Measurements from ENCODE around the gene MGMT.

The MGMT gene

DNA sequence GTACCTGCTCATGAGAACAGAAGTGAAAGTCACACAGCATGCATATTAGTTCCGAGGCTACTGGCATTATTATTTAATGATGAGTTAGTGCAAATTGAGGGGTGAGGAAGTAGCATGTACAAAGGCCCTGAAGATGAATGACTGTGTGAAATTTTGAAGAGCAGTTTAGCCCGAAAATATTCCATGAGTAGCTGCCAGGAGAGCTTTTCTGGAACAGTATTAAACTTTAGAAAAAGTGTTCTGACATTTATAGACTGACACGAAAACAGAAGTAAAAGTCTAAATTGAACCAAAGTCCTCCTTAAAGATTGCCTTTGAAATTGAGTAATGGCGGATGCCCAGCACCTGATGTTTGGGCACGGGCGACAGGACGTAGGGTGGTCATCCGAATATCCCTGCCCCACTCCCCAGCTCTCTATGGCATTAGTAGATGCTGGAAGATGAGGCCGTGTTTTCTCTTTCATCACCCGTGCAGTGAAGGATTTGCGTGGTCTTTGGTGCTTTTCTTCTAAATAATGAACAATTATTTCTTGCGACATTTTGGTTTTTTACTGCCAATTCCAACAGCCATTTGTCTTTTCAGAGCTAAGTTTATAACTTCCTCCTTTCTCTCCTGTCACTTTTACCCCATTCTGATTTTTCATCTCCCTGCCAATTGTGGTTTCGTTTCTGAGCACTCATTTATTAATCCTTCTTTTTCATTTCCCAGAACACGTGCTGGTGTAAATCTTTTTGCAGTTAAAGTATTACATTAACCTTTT is 192.6 kb downstream of the MGMT start:
- DNase-seq: no peak

DNA sequence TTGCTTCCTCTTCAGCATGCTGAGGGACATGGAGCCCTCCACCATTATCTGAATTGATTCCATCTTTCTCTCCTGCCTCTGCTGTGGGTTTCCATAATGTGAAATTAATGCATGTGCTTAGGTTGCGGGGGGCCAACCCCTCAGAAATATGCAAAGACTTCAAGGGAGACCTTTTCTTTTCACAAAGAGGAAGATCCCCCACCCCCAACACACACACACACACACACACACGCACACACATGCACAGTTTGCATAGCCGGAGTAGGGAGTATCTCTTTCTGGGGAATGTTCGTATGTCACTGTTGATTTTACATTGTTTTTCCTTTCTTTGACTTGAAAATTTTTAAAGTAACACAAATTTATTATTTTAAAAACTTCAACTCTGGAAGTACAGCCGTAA is 193.5 kb downstream of the MGMT start:
- DNase-seq: no peak

DNA sequence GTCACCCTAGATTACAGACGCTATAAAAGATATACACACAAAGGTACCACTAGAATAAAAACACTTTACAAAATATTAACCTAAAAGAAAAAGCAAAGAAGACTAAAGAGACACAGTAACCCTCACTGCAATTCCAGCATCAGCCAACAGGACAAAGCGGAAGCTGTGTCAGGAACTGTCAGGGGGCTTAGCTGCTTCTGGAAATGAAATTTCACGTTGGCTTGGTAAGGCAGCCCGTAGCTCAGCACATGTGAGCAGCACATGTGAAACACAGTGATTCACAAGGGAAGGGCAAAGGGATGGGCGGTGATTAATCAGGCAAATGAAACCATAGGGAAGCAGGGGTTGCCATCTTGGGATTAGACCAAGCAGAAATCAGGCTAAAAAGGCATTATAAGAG is 195.4 kb downstream of the MGMT start:
- DNase-seq: no peak

DNA sequence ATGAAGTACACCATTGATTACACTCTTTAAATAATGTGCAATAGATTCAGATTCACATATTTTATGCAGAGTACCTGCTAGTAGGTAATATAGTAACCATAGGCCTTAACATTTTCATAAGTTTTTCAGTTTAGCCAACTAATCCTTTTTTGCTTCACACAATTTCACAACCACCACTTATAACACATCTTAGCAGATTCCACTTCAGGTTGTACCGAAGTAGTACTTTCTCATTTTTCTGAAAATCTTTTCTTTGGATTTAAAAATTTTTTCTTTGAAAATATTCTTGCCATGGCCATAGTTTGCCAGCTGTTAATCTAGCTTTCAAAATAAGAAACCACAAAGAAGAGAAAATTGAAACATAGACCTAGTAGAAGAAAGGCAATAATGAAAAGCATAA is 203.1 kb downstream of the MGMT start:
- DNase-seq: no peak

DNA sequence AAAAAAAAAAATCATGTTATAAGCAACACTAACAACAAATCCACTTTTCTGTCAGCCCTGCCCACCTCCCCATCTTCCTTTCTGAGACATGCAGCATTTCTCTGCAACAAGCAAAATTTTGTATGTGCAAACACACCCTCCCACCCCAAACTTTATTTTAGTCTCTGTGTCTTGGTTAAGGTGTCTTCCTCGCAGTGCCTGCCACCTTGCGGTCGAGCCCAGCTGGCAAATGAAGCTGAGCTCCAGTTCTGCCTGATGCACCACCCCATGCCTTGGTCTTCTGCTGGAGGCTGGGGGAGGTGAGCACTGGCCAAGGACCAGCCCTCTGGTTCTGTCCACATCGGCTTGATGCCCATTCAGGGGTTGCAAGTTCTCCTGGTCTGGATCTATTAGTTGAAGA is 206.3 kb downstream of the MGMT start:
- no peak for DNase-seq

DNA sequence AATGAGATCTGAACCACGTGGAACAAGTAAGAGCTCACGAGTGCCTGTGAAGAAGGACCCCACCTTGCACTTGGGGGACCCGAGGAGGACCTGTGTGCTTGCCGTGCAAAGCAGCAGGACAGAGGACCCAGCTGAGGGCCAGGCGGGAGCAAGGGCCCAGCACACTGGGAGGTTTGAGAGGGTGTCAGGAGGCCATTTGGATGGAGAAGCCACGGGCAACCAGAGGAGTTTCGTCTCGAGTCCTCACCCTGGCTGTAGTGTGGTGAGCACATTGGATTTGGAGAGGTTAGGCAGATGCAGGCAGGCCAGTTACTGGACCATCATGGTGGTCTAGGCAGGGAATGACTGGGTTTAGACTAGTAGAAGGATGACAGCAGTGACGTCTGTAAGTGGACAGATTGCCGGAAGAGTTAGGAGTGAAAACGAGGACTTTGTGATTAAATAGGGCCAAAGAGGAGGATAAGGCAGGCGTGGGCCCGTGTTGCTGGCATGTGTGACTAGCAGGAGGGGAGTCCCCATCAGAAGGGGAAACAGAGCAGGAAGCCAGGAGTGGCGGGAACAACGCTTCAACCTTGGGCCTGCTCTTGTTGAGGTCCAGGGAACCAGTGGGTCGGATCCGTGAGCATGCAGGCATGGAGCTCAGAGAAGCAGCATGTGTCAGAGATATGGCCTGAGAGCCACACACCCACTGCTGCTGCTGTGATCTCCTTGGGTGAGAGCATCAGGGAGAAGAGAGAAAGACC is 208.2 kb downstream of the MGMT start:
- DNase-seq: no peak

DNA sequence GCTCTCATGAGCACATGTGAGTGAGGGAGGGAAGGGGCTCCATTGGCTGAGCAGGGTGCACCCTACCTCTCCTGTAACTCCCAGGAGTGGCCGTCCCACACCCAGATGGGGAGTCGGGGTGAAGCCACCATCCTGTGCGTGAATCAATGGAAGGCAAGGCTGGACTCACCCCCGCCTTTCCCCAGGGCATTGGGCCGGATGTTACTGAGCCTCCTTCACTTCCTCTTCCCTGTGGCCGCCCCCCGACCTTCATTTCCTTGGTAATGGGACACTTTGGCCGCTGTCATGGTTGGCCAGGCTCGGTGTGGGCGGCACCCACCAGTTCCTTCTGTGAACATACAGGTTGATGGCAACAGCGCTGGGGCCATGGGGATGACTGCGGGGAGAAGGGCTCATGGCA is 209.0 kb downstream of the MGMT start:
- no peak for DNase-seq

DNA sequence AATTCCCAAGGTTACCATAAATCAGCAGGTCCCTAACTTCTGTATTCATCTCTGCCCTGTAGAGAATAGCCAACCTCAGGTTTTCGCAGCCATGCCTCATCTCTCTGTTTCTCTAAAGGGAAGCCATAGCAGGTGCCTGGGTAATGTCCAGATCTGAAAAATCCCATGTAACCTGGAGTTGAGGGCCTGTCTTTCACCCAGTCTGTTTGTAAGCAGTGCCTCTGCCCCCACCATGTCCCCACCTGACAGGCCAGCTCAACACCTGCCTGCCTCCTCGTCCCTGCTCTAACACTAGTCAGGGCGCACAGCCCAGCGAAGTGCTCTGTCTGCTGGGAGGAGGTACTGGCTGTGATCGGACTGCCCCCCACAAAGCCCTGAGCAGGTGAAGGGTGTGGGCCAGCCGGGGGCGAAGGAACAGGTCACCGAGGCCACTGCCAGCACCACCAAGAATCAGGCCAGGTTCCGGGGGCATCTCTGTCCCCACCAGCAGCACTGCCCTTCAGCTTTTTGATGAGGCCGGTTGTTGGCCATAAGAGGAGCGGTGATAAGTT is 210.4 kb downstream of the MGMT start:
- no peak for DNase-seq

DNA sequence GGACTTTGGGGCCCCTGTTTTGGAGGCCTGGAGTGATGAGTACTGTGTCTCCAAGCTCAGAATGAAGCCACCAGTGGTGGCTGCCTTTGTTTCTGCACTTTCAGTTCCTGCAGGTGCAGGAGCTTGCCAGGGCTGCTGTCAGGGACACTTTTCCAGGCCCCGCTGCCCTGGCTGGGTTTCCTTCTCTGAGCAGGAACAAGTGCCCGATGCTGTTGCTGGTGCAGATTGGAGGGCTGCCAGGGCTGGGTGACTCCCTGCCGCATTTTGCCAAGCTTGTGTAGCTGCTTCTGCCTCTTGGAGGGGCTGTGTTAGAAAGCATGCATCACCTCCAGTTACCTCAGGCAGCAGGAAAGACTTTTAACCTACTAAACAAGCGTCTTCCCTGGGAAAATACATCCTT is 211.1 kb downstream of the MGMT start:
- no peak for DNase-seq

DNA sequence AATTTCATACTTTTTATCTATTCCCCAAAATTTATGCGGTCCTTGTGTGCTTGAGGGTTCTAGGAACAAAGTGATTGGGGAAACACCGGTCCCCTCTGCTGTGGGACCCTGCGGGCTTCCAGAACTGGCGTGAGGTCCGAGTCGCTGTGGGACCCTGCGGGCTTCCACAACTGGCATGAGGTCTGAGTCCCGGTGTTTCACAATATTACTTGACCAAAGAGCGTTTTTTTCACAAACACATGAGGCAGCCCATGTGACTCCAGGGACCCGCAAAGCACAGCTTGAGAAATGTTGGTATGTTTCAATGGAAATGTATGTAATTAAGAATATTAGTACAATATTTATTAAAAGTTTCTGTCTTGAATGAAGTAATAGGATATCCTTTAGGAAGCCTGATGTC is 212.2 kb downstream of the MGMT start:
- no peak for DNase-seq

DNA sequence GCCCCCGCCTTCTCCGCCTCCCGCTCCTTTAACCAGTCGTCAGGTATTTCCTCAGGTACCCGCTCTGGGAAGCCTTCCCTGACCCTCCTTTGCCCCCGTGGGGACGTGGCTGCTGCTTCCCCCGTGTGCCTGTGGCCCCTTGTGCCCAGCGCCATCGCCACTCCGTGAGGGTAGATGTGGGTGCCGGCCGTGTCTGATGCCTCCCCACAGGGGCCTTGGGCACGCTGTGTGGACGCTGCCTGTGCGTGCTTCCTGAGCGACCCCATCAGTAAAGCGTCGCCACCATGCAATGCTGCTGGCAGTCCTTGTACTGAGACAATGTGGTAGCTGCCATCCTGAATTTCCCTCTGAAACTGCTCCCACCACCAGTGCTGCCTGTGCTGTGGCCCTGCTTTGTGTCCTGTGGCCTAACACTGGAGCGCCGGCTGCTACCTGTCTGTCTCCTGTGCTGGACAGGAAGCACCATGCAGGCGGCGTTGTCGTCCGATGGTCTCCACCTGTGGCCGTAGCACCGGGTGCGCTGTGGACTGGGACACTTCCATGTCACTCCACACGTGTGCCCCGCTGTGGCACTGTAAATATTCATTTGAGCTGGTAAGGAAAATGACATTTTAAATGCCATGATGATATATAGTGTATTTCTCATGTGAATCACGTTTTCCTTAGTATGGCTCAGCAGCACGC is 213.8 kb downstream of the MGMT start:
- DNase-seq: no peak

DNA sequence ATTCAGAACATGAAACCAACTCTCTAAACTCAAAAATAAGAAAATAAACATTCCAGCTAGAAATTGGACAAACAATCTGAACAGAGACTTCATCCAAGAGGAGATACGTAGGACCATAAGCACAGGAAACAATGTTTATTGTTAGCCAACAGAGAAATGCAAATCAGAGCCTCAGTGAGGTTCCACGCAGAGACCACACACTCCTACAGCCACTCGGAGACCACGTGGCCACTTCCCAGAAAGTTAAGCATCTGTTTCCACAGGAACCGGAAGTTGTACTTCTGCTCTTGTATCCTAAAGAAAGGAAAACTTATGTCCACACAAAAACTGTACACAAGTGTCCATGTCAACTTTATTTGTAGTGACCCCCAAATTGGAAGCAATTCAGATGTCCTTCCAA is 214.8 kb downstream of the MGMT start:
- no peak for DNase-seq

DNA sequence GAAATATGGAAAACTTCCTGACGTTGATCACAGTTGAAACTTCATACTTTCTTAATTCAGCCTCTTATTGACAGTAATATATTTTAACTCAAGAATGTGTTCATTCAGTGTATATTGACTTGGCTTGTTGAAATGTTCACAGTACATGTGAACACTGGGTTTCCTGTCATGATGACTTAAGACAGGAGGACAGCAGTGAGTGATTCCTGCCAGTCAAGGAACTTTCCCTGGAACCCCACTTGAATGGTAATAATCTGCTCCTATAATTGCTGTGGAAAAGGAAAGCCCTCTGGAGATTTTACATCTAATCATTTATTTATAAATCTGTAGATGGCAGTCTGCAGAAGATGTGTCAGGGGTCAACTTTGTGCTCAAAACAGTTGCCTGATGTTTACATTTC is 216.5 kb downstream of the MGMT start:
- DNase-seq: no peak

DNA sequence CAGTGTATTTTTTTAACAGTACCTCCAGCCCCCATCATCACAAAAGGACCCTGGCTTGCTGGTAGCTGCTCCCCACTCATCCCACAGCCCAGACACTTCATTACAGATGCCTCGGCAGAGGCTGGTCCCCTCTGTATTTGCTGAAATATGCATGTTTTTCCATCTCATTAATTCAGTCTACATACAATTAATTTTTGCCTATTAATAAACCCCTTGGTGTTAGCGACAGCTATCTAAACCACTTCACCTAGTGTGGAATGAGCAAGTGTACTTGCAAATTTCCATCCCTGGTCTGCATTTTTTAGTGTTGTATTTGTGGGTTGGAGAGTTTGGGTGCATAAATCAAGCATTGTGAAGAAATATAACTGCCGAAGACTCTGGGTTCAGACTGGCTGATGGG is 216.9 kb downstream of the MGMT start:
- DNase-seq: no peak

DNA sequence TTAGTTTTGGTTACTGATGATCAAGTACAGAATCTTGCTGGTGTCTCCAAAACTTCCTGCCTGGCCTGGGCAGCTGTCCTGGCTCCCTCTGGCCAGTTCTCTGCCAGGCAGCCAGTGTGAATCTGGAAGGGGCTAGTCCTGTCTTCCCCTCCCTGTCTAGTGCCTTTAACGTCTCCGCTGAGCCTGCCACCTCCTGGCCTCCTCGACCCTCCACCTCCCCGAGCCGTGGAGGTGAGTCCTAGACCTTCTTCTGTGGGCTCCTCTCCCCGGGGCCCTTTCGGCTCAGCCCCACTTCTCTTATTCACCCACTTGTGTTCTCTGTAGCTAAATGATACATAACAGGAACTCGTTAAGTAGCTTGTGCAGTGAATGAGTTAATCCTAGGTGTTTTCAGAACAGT is 218.2 kb downstream of the MGMT start:
- DNase-seq: no peak

DNA sequence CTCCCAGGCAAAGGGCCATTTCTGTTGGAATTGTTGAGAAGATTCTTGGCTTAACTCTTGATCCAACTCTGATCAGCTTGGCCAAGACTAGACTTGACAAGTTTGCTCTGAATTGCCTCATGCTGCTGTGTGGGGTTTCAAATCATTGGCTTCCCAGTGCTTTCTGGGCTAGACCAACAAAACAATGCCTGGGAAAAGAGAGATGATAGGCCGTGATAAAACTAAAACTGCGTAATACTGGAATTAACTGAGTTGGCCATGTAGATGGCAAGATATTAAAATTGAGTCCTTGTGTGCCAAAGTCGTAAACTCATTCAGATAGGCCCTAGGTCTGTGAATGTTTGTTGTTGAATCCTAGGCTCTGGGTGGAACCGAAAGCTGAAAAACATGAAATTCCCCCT is 222.6 kb downstream of the MGMT start:
- no peak for DNase-seq

DNA sequence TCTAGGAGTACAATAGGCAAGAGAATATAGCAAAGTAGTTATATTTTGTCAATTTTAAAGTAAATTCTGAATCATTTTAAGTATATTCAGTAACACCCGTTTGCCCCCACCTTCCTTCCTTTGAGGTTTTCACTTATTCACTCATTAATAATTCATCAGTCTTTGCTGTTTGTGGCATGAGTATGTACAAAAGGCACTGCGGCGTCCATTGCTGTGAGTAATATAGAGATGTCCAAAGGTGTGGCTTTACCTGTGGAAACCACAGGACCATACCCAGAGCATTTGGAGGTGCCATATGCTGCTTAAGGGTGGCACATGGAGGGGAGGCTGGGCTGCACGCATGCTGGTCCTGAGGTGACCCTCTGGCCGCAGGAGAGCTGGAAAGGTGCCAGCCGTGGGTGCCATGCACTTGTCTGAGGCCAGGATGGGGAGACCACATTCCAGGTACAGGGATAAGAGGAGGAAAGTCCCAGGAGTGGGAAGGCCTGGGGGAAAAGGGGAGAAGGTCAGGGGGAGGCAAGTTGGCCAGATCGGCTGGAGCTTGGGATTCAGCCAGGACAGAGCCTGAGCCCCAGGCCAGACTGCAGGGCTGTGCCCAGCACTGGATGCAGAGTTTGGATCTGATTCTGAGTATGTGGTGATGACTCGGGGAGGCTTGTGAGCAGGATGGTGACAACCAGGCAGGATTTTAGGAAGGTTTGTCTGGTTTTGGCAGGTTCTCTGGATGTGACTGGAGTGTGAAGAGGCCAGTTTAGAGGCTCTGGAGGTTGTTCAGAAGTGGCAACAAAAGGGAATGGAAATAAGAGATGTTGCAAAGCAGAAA is 223.4 kb downstream of the MGMT start:
- DNase-seq: no peak

DNA sequence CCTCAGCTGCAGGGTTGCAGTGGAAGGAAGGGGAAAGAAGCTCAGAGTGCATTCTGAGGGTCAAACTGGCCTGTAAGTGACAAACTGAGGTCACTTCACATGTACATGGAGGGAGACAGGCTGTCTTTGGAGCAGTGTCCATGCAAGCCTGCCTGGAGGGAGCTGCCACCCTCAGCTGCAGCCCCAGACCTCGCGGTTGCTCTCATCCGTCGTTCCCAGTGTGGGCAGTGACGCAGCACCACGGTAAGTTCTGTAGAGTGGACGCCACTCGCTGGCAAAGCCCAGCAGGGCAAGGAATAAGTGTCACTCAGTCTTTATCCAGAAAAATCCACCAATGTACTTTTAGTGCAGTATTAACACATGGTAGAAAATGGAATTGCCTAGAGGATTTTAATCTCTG is 225.7 kb downstream of the MGMT start:
- DNase-seq: no peak

DNA sequence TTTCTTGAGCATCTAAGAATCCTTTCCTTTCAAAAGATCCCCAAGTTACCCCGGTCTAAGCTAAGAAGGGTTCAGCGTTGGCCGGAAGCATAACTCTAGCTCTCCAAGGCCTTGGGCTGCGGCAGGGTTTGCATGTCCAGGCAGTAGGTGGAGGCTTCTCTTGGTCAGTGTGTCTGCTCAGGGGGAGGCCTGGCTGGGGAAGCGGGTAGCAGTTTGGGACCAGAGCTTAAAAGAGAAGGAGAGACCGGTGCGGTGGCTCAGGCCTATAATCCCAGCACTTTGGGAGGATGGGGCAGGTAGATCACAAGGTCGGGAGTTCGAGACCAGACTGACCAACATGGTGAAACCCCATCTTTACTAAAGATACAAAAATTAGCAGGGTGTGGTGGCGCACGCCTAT is 226.3 kb downstream of the MGMT start:
- no peak for DNase-seq

DNA sequence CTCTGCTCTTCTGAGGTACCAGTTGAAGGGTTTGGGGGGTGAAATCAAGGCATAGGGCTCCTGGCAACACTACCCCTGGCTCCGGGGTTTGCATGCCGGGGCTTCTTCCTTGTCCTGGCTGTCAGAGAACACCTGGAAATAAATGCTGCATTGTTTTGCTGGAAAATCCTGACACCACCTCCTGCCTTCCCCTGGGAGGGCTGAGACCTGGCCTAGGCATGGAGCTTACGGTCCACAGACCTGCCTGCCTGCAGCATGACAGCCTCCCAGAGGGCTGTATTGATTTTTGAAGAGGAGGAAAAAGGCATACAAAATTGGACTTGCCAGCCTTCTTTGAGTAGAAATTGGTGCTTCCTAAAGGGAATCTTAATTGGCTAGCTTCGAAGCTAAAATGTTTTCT is 227.1 kb downstream of the MGMT start:
- DNase-seq: no peak

DNA sequence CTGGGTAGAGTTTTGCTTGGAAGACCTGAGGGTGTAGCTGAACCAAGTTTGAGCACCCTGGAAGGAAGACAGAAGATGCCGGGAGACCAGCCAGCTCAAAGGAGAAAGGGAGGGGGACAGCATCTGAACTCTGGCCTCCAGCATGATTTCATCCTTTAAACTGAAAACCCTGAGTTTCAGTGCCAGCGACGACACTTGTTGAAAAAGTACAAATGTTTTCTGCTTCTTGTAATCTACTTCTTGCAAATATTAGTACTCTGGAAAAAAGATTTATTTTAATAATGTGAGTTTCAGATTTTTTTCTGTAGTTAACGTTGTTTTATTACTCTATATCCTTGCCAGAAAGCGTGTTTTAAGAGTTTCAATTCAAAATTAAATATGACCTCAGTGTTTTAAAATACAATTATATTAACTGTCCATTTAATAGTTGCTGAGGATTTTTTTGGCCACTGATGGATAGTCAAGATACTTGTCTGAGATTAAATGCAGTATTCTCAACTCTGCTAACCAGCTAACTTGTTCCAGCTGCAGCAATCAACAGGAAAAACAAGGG is 227.7 kb downstream of the MGMT start:
- no peak for DNase-seq

DNA sequence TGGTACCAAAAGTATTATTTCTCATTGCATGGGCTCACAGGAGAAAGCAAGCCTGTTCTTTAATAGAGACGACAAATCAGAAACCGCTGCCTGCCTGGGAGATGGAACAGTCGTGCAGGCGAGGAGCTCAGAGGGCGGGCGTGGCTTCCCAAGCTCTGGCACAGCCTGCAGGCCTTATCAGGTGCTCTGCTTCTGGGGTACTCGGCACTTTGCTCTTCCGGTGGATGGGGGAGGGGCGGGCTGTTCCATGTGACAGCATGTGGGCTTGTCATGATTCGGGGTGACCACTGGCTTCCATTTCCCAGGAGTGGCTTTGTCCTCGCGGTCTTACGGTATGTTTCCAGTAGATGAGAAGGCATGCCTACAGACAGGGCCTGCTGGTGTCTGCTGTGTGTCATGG is 228.6 kb downstream of the MGMT start:
- no peak for DNase-seq

DNA sequence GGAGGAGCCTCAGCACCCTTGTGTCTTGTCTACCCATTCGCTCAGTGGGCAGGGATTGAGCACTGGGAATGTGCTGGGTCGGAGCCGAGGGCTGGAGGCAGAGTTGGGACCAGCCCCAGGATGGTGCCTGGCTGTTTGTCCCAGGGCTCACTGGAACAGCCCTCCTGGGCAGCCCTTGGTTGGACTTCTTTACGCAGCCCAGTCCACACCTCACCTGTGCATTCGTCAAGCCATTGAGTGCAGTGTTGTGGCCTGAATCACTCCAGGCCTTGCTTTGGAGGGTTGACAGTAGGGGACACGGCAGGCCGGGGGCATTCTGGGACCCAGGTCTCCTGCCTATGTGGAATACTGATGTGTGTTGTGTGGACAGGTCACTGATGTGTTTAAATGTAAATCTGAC is 229.6 kb downstream of the MGMT start:
- DNase-seq: no peak
